ENCODE data around the gene TFCP2L1.

TFCP2L1 gene

DNA sequence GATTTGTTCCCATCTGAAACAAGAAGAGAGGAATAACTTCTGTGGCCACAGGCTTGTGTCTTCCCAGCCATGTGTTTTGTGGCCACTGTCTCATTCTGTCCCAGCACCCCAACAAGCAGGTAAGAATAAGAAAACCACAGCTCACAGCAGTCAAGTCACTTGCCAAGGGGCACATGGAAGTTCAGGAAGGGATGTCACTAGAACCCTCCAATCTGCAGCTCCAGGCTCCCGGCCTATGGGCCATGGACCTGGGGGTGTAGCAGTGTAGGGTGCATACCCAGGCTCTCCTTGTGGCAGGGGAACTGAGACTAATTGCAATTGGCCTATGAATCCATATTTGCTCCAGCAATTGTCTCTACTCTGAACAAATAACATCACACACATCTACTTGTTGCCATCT, 112.5 kb downstream of the TFCP2L1 start:
- no peak for DNase-seq (ENCODE audit: low read depth)

DNA sequence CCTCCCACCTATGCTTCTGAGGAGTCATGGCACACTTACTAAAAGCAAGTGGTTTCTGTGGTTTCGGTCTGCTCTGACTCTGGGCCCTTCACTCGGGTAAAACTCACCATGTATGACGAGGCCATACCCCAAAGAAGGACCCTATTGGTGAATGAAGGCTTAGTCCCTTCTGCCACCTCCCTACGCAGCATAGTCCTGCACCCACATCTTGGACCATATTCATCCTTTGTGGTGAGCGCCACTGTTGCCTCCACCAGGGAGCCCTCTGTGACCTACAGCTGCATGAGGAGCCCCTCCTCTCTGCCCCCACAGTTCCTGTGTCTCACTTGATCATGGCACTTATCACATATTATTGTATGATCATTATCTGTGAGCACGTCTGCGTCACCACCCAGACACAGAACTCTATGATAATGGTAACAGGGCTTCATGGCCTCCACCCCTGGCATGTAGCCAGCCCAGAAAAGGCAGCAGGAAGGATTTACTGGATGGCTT, 113.3 kb downstream of the TFCP2L1 start:
- DNase-seq (ENCODE audit: low read depth), result no peak

DNA sequence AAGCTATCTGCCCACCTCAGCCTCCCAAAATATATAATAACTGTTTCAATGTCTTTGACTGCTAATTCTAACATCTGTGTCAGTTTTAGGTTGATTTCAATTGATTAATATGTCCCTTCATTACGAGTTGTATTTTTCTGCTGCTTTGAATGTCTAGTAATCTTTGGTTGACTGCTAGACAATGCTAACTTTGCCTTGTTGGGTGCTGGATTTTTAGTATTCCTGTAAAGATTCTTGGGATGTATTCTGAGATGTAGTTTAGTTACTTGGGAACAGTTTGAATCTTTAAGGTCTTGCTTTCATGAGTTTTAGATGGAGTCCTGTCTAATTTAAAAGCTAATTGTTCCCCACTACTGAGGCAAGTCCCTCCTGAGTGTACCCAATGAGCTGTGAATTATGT, 114.4 kb downstream of the TFCP2L1 start:
- DNase-seq (ENCODE audit: low read depth), result no peak

DNA sequence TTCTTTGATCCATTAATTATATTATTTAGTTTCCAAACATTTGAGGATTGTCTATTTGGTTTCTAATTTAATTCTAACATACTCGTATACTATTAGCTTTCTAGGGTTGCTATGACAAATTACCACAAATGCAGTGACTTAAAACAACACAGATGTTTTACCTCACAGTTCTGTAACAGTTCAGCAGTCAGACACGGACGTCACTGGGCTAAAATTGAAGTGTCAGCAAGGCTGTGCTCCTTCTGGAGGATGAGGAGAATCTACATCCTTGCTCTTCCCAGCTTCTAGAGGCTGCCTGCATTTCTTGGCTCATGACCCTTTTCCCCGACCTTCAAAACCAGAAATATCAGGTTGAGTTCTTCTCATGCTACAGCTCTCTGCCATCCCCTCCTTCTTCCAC, 117.6 kb downstream of the TFCP2L1 start:
- no peak for DNase-seq (ENCODE audit: low read depth)
